H1 (cell line): ENCODE measurements around the gene XNDC1N. TPM values are rescaled to one million over a fixed set of nuclear protein-coding genes. Genes with fewer than 3 reads are reported as not detected.

Experiments
- CTCF ChIA-PET: fragments of 300-600 bp; sonication (Branson Sonifier 250); formaldehyde crosslinking; loops from one replicate; lab custom pipeline; 2021; ENCODE audit not compliant: partially characterized antibody; lab: Charles Lee
- POLR2A ChIA-PET: fragments of 300-600 bp; sonication (Branson Sonifier 250); formaldehyde crosslinking; loops from one replicate; lab custom pipeline; 2021; ENCODE audit warnings: inconsistent platforms; ENCODE audit not compliant: partially characterized antibody; lab: Charles Lee
- DNase-seq, 2 experiments: peaks; one replicate each; pipeline versions ENCODE4 v3.0.0 to v3.0.0-alpha.2; 2010 to 2022; ENCODE audit warnings: low spot score in 2 of 2, low read depth in 1 of 2, mixed read lengths in 1 of 2
- FAIRE-seq: peaks from 2 replicates; lab custom pipeline; 2011; peaks lifted over from hg19 to GRCh38; lab: Jason Lieb, UNC
- H2AFZ ChIP-seq: 2 replicates; pipeline ENCODE4 v1.8.1; 2012; ENCODE audit warnings: low read length, inconsistent platforms
- H2AK5ac ChIP-seq: 2 replicates; pipeline ENCODE4 v1.6.1; 2013; ENCODE audit warnings: low read depth, low read length
- H2BK120ac ChIP-seq: replicated peaks from 2 replicates; pipeline ENCODE3; 2013; ENCODE audit warnings: low read depth, low read length, inconsistent platforms
- H2BK12ac ChIP-seq: 2 replicates; pipeline ENCODE4 v1.6.1; 2013; ENCODE audit warnings: low read depth, low read length
- H2BK15ac ChIP-seq: 2 replicates; pipeline ENCODE4 v1.6.1; 2013; ENCODE audit warnings: low read length
- H2BK20ac ChIP-seq: 2 replicates; pipeline ENCODE4 v1.6.1; 2013; ENCODE audit warnings: low read length
- H2BK5ac ChIP-seq: 2 replicates; pipeline ENCODE4 v1.6.1; 2013; ENCODE audit warnings: low read depth, low read length
- H3K14ac ChIP-seq: 2 replicates; pipeline ENCODE4 v1.6.1; 2013; ENCODE audit warnings: inconsistent platforms; ENCODE audit not compliant: insufficient read length
- H3K18ac ChIP-seq: 2 replicates; pipeline ENCODE4 v1.6.1; 2013; ENCODE audit warnings: low read length; ENCODE audit errors: extremely low read depth
- H3K23ac ChIP-seq: 2 replicates; pipeline ENCODE4 v1.6.1; 2013; ENCODE audit warnings: inconsistent platforms; ENCODE audit not compliant: insufficient read length
- H3K23me2 ChIP-seq: 2 replicates; pipeline ENCODE4 v1.6.1; 2013; ENCODE audit warnings: low read depth, low read length
- H3K27ac ChIP-seq: 2 replicates; pipeline ENCODE4 v1.6.1; 2011; ENCODE audit warnings: low read depth, low read length, inconsistent platforms
- H3K27me3 ChIP-seq, 4 experiments: replicated peaks in 1 of 4; 1 replicate in 1 of 4; 2 replicates in 3 of 4; pipeline versions ENCODE4 v1.6.1 to v1.8.1; 2011 to 2013; ENCODE audit warnings: low read length in 3 of 4, mild to moderate bottlenecking in 3 of 4, inconsistent platforms in 2 of 4, mixed read lengths in 2 of 4, moderate library complexity in 1 of 4; ENCODE audit not compliant: control insufficient read depth in 3 of 4, insufficient read depth in 3 of 4; ENCODE audit errors: extremely low read depth in 1 of 4
- H3K36me3 ChIP-seq, 4 experiments: 2 replicates each; pipeline versions ENCODE4 v1.6.1 to v1.8.1; 2011 to 2013; ENCODE audit warnings: mild to moderate bottlenecking in 4 of 4, low read length in 3 of 4, moderate library complexity in 2 of 4, control low read depth in 1 of 4, inconsistent platforms in 1 of 4; ENCODE audit not compliant: insufficient read depth in 4 of 4, control insufficient read depth in 2 of 4
- H3K4ac ChIP-seq: replicated peaks from 2 replicates; pipeline ENCODE3; 2013; ENCODE audit warnings: low read length, low read depth, mixed read lengths, inconsistent platforms; ENCODE audit not compliant: insufficient read length
- H3K4me1 ChIP-seq, 4 experiments: replicated peaks in 1 of 4; 1 replicate in 1 of 4; 2 replicates in 3 of 4; pipeline versions ENCODE4 v1.6.1 to v1.8.1; 2011 to 2013; ENCODE audit warnings: low read length in 3 of 4, inconsistent platforms in 2 of 4, mixed read lengths in 1 of 4; ENCODE audit not compliant: insufficient read depth in 4 of 4, control insufficient read depth in 3 of 4
- H3K4me2 ChIP-seq, 2 experiments: 2 replicates each; pipeline versions ENCODE4 v1.6.1 to v1.8.1; 2011 to 2013; ENCODE audit warnings: low read depth in 2 of 2, low read length in 2 of 2, control low read depth in 1 of 2, inconsistent platforms in 1 of 2, mild to moderate bottlenecking in 1 of 2; ENCODE audit not compliant: insufficient read depth in 1 of 2
- H3K4me3 ChIP-seq, 4 experiments: fragments of 200-600, 300-600 bp in 1 of 4; sonication (generic), shearing (Covaris generic), sonication (Bioruptor Twin) in 1 of 4; 2 replicates each; pipeline versions ENCODE4 v1.5.1 to v1.8.1; 2011 to 2016; ENCODE audit warnings: low read length in 4 of 4, low read depth in 3 of 4, control low read depth in 2 of 4, inconsistent platforms in 2 of 4, mild to moderate bottlenecking in 2 of 4, mixed read lengths in 1 of 4, moderate library complexity in 1 of 4; ENCODE audit not compliant: insufficient read depth in 2 of 4; ENCODE audit errors: extremely low read depth in 1 of 4
- H3K56ac ChIP-seq: replicated peaks from 2 replicates; pipeline ENCODE3; 2013; ENCODE audit warnings: low read depth, mild to moderate bottlenecking, mixed read lengths, low read length, inconsistent platforms; ENCODE audit not compliant: insufficient read length
- H3K79me1 ChIP-seq: 2 replicates; pipeline ENCODE4 v1.6.1; 2013; ENCODE audit warnings: low read depth, low read length, control low read depth
- H3K79me2 ChIP-seq, 2 experiments: 2 replicates each; pipeline versions ENCODE4 v1.6.1 to v1.8.1; 2012 to 2013; ENCODE audit warnings: low read length in 2 of 2, mild to moderate bottlenecking in 2 of 2, inconsistent platforms in 1 of 2; ENCODE audit not compliant: insufficient read depth in 2 of 2, control insufficient read depth in 1 of 2
- H3K9ac ChIP-seq, 4 experiments: replicated peaks in 1 of 4; 1 replicate in 1 of 4; 2 replicates in 3 of 4; pipeline versions ENCODE4 v1.6.1 to v1.8.1; 2011 to 2013; ENCODE audit warnings: low read depth in 3 of 4, low read length in 3 of 4, control low read depth in 2 of 4, mild to moderate bottlenecking in 2 of 4, moderate library complexity in 2 of 4, inconsistent platforms in 1 of 4; ENCODE audit errors: extremely low read depth in 1 of 4
- H3K9me3 ChIP-seq, 2 experiments: 2 replicates each; pipeline versions ENCODE4 v1.6.1 to v1.8.1; 2012 to 2013; ENCODE audit warnings: mild to moderate bottlenecking in 2 of 2, moderate library complexity in 2 of 2, control low read depth in 1 of 2, inconsistent platforms in 1 of 2, low read depth in 1 of 2, low read length in 1 of 2, mixed read lengths in 1 of 2; ENCODE audit not compliant: insufficient read depth in 2 of 2
- H4K20me1 ChIP-seq, 2 experiments: replicated peaks in 1 of 2; 2 replicates each; pipeline versions ENCODE3 to v1.8.1; 2011 to 2013; ENCODE audit warnings: inconsistent platforms in 2 of 2, low read length in 2 of 2, mild to moderate bottlenecking in 1 of 2; ENCODE audit not compliant: insufficient read depth in 2 of 2, control insufficient read depth in 1 of 2
- H4K5ac ChIP-seq: 2 replicates; pipeline ENCODE4 v1.6.1; 2013; ENCODE audit warnings: low read length, low read depth, mixed read lengths, inconsistent platforms; ENCODE audit not compliant: insufficient read length
- H4K8ac ChIP-seq: 2 replicates; pipeline ENCODE4 v1.8.0; 2013; ENCODE audit warnings: mild to moderate bottlenecking, moderate library complexity, low read length, inconsistent platforms; ENCODE audit not compliant: insufficient read depth; ENCODE audit errors: extremely low read depth
- H4K91ac ChIP-seq: replicated peaks from 2 replicates; pipeline ENCODE3; 2013; ENCODE audit warnings: low read length, mixed read lengths, inconsistent platforms; ENCODE audit not compliant: insufficient read length
- SUZ12 ChIP-seq: fragments of 200-600 bp; sonication (generic); IDR thresholded peaks from 2 replicates; pipeline ENCODE4 v1.6.1; 2012; ENCODE audit warnings: mild to moderate bottlenecking, inconsistent platforms, low read length, moderate library complexity, mixed read lengths
- WGBS, 2 experiments: shearing (Covaris generic) in 1 of 2; methylation state at CpG; one replicate each; pipeline versions ENCODE4 v1.1.6 to v1.1.7; 2013 to 2015; ENCODE audit warnings: low lambda C conversion rate in 2 of 2, mixed read lengths in 2 of 2, inconsistent platforms in 1 of 2, low coverage in 1 of 2, missing lambda C conversion rate in 1 of 2; ENCODE audit not compliant: insufficient replicate concordance in 2 of 2, insufficient coverage in 1 of 2, insufficient read length in 1 of 2; ENCODE audit errors: extremely low coverage in 1 of 2, missing lambda C conversion rate in 1 of 2; 5-methylcytosine and 5-hydroxymethylcytosine counted together
- polyA plus RNA-seq, 7 experiments: library from polyadenylated mRNA; depleted of rRNA in 3 of 7; stranded (reverse) in 5 of 7; unstranded in 2 of 7; fragments of >200 nt in 5 of 7; fragments of 200-250 nt in 2 of 7; gene quantifications; 1 replicate in 5 of 7; 2 replicates in 1 of 7; 4 replicates in 1 of 7; pipeline versions ENCODE4 v1.2.1 to v1.2.3, GENCODE V29; 2011 to 2013; ENCODE audit warnings: missing spikeins in 2 of 7, mixed read lengths in 2 of 7
- total RNA-seq: library from RNA; stranded (reverse); fragmentation: NEBNext Ultra II Directional; extraction: Animal tissue kit (Norgen Biotek cat#: 25700); gene quantifications from 2 replicates; pipeline ENCODE4 v1.2.1, GENCODE V29; 2021

XNDC1N gene
- total and polyA plus RNA-seq, 2 of the 8 experiments (the other 6 are each of a cell fraction or from before 2014, with no cell fraction given), result 5.8 to 7.5 TPM

DNA sequence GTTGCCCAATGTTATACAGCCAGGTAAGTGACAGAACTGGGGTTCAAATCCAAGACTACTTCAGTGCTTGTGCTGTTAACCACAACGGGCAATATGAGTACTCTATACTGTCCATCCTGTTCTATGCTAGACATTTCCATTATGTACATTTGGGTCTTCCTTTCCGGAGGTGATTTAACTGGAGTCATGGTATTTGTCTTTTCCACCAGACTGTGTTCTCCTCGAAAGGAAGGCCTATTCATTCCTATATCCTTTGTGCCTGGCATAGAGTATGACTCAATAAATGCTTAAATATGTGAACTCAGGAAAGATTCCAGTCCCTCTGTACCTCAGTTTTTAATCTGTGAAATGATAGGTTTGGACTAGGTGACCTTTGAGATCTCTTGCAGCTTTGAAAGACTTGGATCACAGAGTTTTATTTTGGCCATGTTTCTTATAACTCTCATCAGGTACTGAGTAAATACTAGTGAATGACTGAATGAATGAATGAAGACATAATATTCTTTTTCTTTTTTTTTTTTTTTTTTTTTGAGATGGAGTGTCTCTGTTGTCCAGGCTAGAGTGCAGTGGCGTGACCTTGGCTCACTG lies 7.0 kb upstream of the XNDC1N start:
- Histone ChIP-seq H3K14ac (no peak overlapping the region), H3K27me3 (no peaks in the 10 kb centered on the region), H4K8ac (no peak overlapping the region), H3K23ac (no peak overlapping the region), H2BK20ac (no peak overlapping the region), H3K4me3 (no peak overlapping the region), H2BK120ac (no peak overlapping the region), H3K79me2 (peaks cover 14 to 91% of the 10 kb centered on the region in 2 experiments), H3K36me3 (no peaks in the 10 kb centered on the region; a peak in 1 of 8 replicates), H3K4ac (no peak overlapping the region), H3K4me2 (no peak overlapping the region), H3K79me1 (peaks cover 11% of the 10 kb centered on the region), H2AFZ (no peak overlapping the region), H3K23me2 (no peaks in the 10 kb centered on the region), H4K5ac (no peak overlapping the region), H4K91ac (no peak overlapping the region), H3K56ac (no peak overlapping the region), H3K4me1 (no peaks in the 10 kb centered on the region), H2BK5ac (no peak overlapping the region), H2AK5ac (no peak overlapping the region), H3K27ac (no peak overlapping the region), H3K9ac (no peak overlapping the region), H3K9me3 (no peaks in the 10 kb centered on the region), H2BK12ac (no peak overlapping the region), H2BK15ac (no peak overlapping the region), H4K20me1 (peaks cover 10 to 13% of the 10 kb centered on the region in 2 experiments), H3K18ac (no peak overlapping the region)
- ChIA-PET POLR2A (no interaction called here), CTCF (interaction anchor here (0.9 kb wide), 1 partner anchor 9 kb away, joined by 3 read pairs; no protein-coding TSS in a partner anchor)
- FAIRE-seq (no peak), DNase-seq (no peak)
- 86% methylated on average over 4 of the region's 4 CpGs; no CpG with 5 or more reads in 1 of the 2 experiments for WGBS, 2 experiments
- TF ChIP-seq SUZ12, result no peak
